GM12878 (cell line): Measurements from ENCODE around the gene ATG4B. TPM values are rescaled to one million over a fixed set of nuclear protein-coding genes. Genes with fewer than 3 reads are reported as not detected.

Source experiments
- ATAC-seq: fragments of 200-7000 bp; cut with Tn5 transposase; 3 replicates; pipeline ENCODE4 v1.9.1; 2020; ENCODE audit warnings: mild to moderate bottlenecking, moderate library complexity
- Bru-seq: library from RNA; stranded (reverse); fragments of 400-500 nt; gene quantifications from one replicate; lab custom pipeline; 2021; lab: Mats Ljungman, UMichigan
- BruChase-seq, 2 experiments: library from RNA; stranded (reverse); fragments of 400-500 nt; gene quantifications; one replicate each; lab custom pipeline; 2021; lab: Mats Ljungman, UMichigan
- BruUV-seq: library from RNA; stranded (reverse); fragments of 400-500 nt; replicated peaks from 2 replicates; lab custom pipeline; 2021; lab: Mats Ljungman, UMichigan
- CTCF ChIA-PET: fragments of 300-600 bp; sonication (Branson Sonifier 250); formaldehyde crosslinking; extraction: SDS; loops from one replicate; lab custom pipeline; 2021; ENCODE audit warnings: inconsistent platforms; lab: Yijun Ruan, JAX
- POLR2A ChIA-PET: fragments of 350-600 bp; formaldehyde crosslinking; extraction: SDS; loops from one replicate; lab custom pipeline; 2021; ENCODE audit warnings: inconsistent platforms; lab: Charles Lee
- RAD21 ChIA-PET: fragments of 300-600 bp; sonication (Branson Sonifier 250); formaldehyde crosslinking; loops from one replicate; lab custom pipeline; 2023; ENCODE audit warnings: antibody characterized with exemption; ENCODE audit not compliant: unreplicated experiment; lab: Charles Lee
- SMC1A ChIA-PET: fragments of 300-600 bp; sonication (Branson Sonifier 250); formaldehyde crosslinking; loops from one replicate; lab custom pipeline; 2023; ENCODE audit not compliant: unreplicated experiment, uncharacterized antibody; lab: Charles Lee
- DNase-seq: peaks from one replicate; pipeline ENCODE4 v3.0.0-alpha.2; 2011; ENCODE audit warnings: low read depth, low spot score
- FAIRE-seq: peaks from 3 replicates; lab custom pipeline; 2011; peaks lifted over from hg19 to GRCh38; lab: Jason Lieb, UNC
- H2AFZ ChIP-seq: 2 replicates; pipeline ENCODE4 v1.6.0; 2011; ENCODE audit warnings: low read depth, low read length, control low read depth; ENCODE audit not compliant: control insufficient read depth
- H3K27ac ChIP-seq: 2 replicates; pipeline ENCODE4 v1.5.1; 2011; ENCODE audit warnings: control low read depth; ENCODE audit not compliant: control insufficient read depth, insufficient read depth
- H3K27me3 ChIP-seq, 2 experiments: replicated peaks in 1 of 2; 2 replicates each; pipeline versions ENCODE4 v1.6.0 to v1.6.1; 2011; ENCODE audit warnings: low read length in 1 of 2; ENCODE audit not compliant: control insufficient read depth in 2 of 2, insufficient read depth in 2 of 2
- H3K36me3 ChIP-seq, 2 experiments: 2 replicates each; pipeline ENCODE4 v1.5.1; 2011; ENCODE audit warnings: low read length in 1 of 2; ENCODE audit not compliant: control insufficient read depth in 2 of 2, insufficient read depth in 2 of 2
- H3K4me1 ChIP-seq: 2 replicates; pipeline ENCODE4 v1.6.1; 2011; ENCODE audit warnings: mild to moderate bottlenecking, low read length, moderate library complexity, mixed read lengths; ENCODE audit not compliant: control insufficient read depth, insufficient read depth
- H3K4me2 ChIP-seq: 2 replicates; pipeline ENCODE4 v1.6.0; 2011; ENCODE audit warnings: control low read depth; ENCODE audit not compliant: control insufficient read depth, insufficient read depth
- H3K4me3 ChIP-seq: fragments of 200-600 bp; sonication (generic); 2 replicates; pipeline ENCODE4 v1.5.1; 2016
- H3K79me2 ChIP-seq: 2 replicates; pipeline ENCODE4 v1.6.0; 2011; ENCODE audit warnings: low read length; ENCODE audit not compliant: control insufficient read depth, insufficient read depth
- H3K9ac ChIP-seq: 2 replicates; pipeline ENCODE4 v1.8.0; 2011; ENCODE audit warnings: low read length, control low read depth, mixed read lengths; ENCODE audit not compliant: control insufficient read depth, insufficient read depth
- H3K9me3 ChIP-seq: replicated peaks from 3 replicates; pipeline ENCODE4 v1.5.1; 2011; ENCODE audit warnings: mild to moderate bottlenecking, low read length; ENCODE audit not compliant: control insufficient read depth, insufficient read depth
- H4K20me1 ChIP-seq: 2 replicates; pipeline ENCODE4 v1.6.0; 2011; ENCODE audit not compliant: control insufficient read depth, insufficient read depth
- ATF7 ChIP-seq: fragments of 450-650 bp; IDR thresholded peaks from 2 replicates; pipeline ENCODE4 v1.6.1; 2016; ENCODE audit warnings: low read depth, mild to moderate bottlenecking
- CBX5 ChIP-seq: sonication (generic); IDR thresholded peaks from 2 replicates; pipeline ENCODE4 v1.6.1; 2016; ENCODE audit warnings: low read depth, moderate library complexity, mild to moderate bottlenecking, inconsistent platforms
- CTCF ChIP-seq, 3 experiments: IDR thresholded peaks in 2 of 3; conservative IDR thresholded peaks in 1 of 3; 2 replicates each; pipeline ENCODE4 v1.5.1; 2011; ENCODE audit warnings: low read depth in 3 of 3, low read length in 3 of 3, mild to moderate bottlenecking in 3 of 3, control low read depth in 2 of 3, moderate library complexity in 2 of 3, inconsistent platforms in 1 of 3, mixed read lengths in 1 of 3; ENCODE audit not compliant: control insufficient read depth in 2 of 3, insufficient read depth in 1 of 3; ENCODE audit errors: extremely low read depth in 1 of 3
- E2F8 ChIP-seq: fragments of 450-650 bp; IDR thresholded peaks from 2 replicates; pipeline ENCODE4 v1.6.1; 2018; ENCODE audit warnings: mild to moderate bottlenecking, low read depth, moderate library complexity; ENCODE audit not compliant: partially characterized antibody
- JUND ChIP-seq: IDR thresholded peaks from 2 replicates; pipeline ENCODE4 v1.6.1; 2012; ENCODE audit warnings: low read depth, mild to moderate bottlenecking, low read length, improper control_type of control experiment, moderate library complexity
- MAX ChIP-seq: IDR thresholded peaks from 2 replicates; pipeline ENCODE4 v1.6.1; 2012; ENCODE audit warnings: low read depth, low read length, improper control_type of control experiment
- MLLT1 ChIP-seq: fragments of 450-650 bp; IDR thresholded peaks from 2 replicates; pipeline ENCODE4 v1.6.1; 2016; ENCODE audit warnings: mild to moderate bottlenecking
- NR2C1 ChIP-seq: fragments of 450-650 bp; IDR thresholded peaks from 2 replicates; pipeline ENCODE4 v1.6.1; 2017; ENCODE audit warnings: antibody characterized with exemption, mild to moderate bottlenecking, moderate library complexity
- TBL1XR1 ChIP-seq: IDR thresholded peaks from 2 replicates; pipeline ENCODE4 v1.6.1; 2012; ENCODE audit warnings: low read depth, low read length, improper control_type of control experiment
- YBX1 ChIP-seq: fragments of 450-650 bp; IDR thresholded peaks from 2 replicates; pipeline ENCODE4 v1.6.1; 2016; ENCODE audit warnings: antibody characterized with exemption
- ZNF217 ChIP-seq: fragments of 450-650 bp; IDR thresholded peaks from 2 replicates; pipeline ENCODE4 v1.6.1; 2017; ENCODE audit warnings: antibody characterized with exemption, mild to moderate bottlenecking
- WGBS: methylation state at CpG from one replicate; pipeline ENCODE4 v1.1.6; 2016; ENCODE audit warnings: low lambda C conversion rate; ENCODE audit not compliant: insufficient replicate concordance, insufficient coverage; ENCODE audit errors: missing lambda C conversion rate; 5-methylcytosine and 5-hydroxymethylcytosine counted together
- in situ Hi-C: fragments of 300-500 bp; cut with MboI; formaldehyde crosslinking; loops from 9 replicates; pipeline ENCODE4 v1.14.3; 2018; ENCODE audit warnings: mixed read lengths
- intact Hi-C: fragments of 100-400 bp; cut with micrococcal nuclease; formaldehyde crosslinking; loops from one replicate; pipeline ENCODE4 v1.14.2; 2022; ENCODE audit not compliant: unreplicated experiment
- long read RNA-seq, 2 experiments: library from polyadenylated mRNA; unstranded; transcript quantifications; one replicate each; pipeline ENCODE4 v2.0.0, GENCODE V29; 2019 to 2020
- polyA minus RNA-seq, 3 experiments: library from RNA; depleted of rRNA, polyadenylated mRNA; stranded (reverse); fragments of >200 nt; gene quantifications; 2 replicates each; pipeline ENCODE4 v1.2.3, GENCODE V29; 2011
- polyA plus RNA-seq, 11 experiments: library from polyadenylated mRNA; depleted of rRNA in 4 of 11; unstranded in 6 of 11; stranded (reverse) in 5 of 11; fragments of >200 nt; fragmentation: Nextera tagmentation in 4 of 11; fragmentation: Illumina TruSeq in 1 of 11; extraction: Ambion mirVana in 4 of 11; extraction: Trizol in 1 of 11; gene quantifications; 1 replicate in 1 of 11; 2 replicates in 10 of 11; pipeline versions ENCODE4 v1.2.1 to v1.2.3, GENCODE V29; 2011 to 2016; ENCODE audit warnings: inconsistent platforms in 2 of 11, missing spikeins in 2 of 11, low read depth in 1 of 11
- total RNA-seq, 4 experiments: library from RNA; depleted of rRNA in 3 of 4; stranded (reverse); fragments of >200 nt in 3 of 4; fragmentation: Illumina TruSeq in 1 of 4; extraction: Trizol in 1 of 4; gene quantifications; 2 replicates each; pipeline versions ENCODE4 v1.2.1 to v1.2.3, GENCODE V29; 2013 to 2021

The ATG4B gene
- total RNA-seq (2013; cell fraction: nucleolus; rRNA removed): 143 and 171 TPM in 2 replicates
- 59.6 and 76.2 TPM in 2 replicates for total RNA-seq (2014; rRNA removed)
- 29.2 and 36.7 TPM in 2 replicates for total RNA-seq (2014; rRNA removed; fragmentation: Illumina TruSeq; extraction: Trizol)
- total RNA-seq (2021): 61.0 and 69.2 TPM in 2 replicates
- 34.4 TPM for polyA plus RNA-seq (2011; ENCODE audit: low read depth)
- polyA plus RNA-seq (2011; rRNA removed): 45.8 and 84.1 TPM in 2 replicates
- polyA plus RNA-seq (2011; cell fraction: cytosol; rRNA removed): 77.3 and 96.6 TPM in 2 replicates
- polyA plus RNA-seq (2011; cell fraction: nucleus; rRNA removed): 512 and 516 TPM in 2 replicates
- polyA plus RNA-seq (2012): 52.9 and 59.3 TPM in 2 replicates
- 35.9 and 60.7 TPM in 2 replicates for polyA plus RNA-seq (2014; fragmentation: Illumina TruSeq; extraction: Trizol)
- 1 to 10 TPM; 5.8 to 9.3 TPM for polyA plus RNA-seq (2014; fragmentation: Nextera tagmentation; extraction: Ambion mirVana)
- 70.7 and 75.3 TPM in 2 replicates for polyA plus RNA-seq (2014; rRNA removed)
- 10 to 100 TPM; 73.2 to 76.1 TPM for polyA plus RNA-seq (2016; fragmentation: Nextera tagmentation; extraction: Ambion mirVana)
- 71.2 and 80.3 TPM in 2 replicates for polyA minus RNA-seq (2011; rRNA and poly(A)+ RNA removed)
- 28.2 and 28.9 TPM in 2 replicates for polyA minus RNA-seq (2011; cell fraction: cytosol; rRNA and poly(A)+ RNA removed)
- polyA minus RNA-seq (2011; cell fraction: nucleus; rRNA and poly(A)+ RNA removed): 68.9 and 96.3 TPM in 2 replicates
- Bru-seq, nascent RNA: percentile 78 among the genes with signal in this experiment
- BruChase-seq, experiment 1, labeled RNA remaining after a 6-hour chase: percentile 90 among the genes with signal in this experiment
- percentile 86 among the genes with signal in this experiment for BruChase-seq, experiment 2, labeled RNA remaining after a 2-hour chase
- long read RNA-seq, experiment 1, transcript ATG4B-205 (13 exons, 2,878 nt): major isoform, 40 of 66 reads
- long read RNA-seq, experiment 1, partial matches to known transcripts: 13 of 66 reads
- long read RNA-seq, experiment 1, other reads (novel, unspliced or antisense): 12 of 66 reads
- long read RNA-seq, experiment 2, transcript ATG4B-205 (13 exons, 2,878 nt): major isoform, 34 of 66 reads
- long read RNA-seq, experiment 2, partial matches to known transcripts: 10 of 66 reads
- long read RNA-seq, experiment 2, other reads (novel, unspliced or antisense): 16 of 66 reads

GRCh38 chr2:241637018-241637794 is at the start of gene ATG4B, which contains the start of gene THAP4:
TSS of gene ATG4B (plus strand) at chr2:241637693. CDS start at chr2:241637715, 22 bp downstream.
TSS of gene THAP4 (minus strand) at chr2:241637158. CDS start at chr2:241637017, 141 bp downstream.
- H3K4me1 ChIP-seq: peaks cover 11% of the 10 kb centered on the region
- CTCF ChIA-PET: interaction anchor here (1.0 to 1.6 kb wide), 2 partner anchors 12 to 50 kb away, joined by 3 to 4 read pairs; partner anchors contain the start of gene DTYMK
- TF ChIP-seq NR2C1 (peak; percentile 92), MAX (peak; percentile 53; the same call in 1 of the 2 replicates), CTCF (IDR thresholded peaks at IDR 0.05 in 2 of 3, conservative IDR thresholded peaks at IDR 0.05 in 1 of 3; ENCODE audit: control insufficient read depth in 2 of 3, extremely low read depth in 1 of 3, insufficient read depth in 1 of 3, low read depth in 3 of 3, low read length in 3 of 3) (no peak), JUND (no peak), ATF7 (no peak), TBL1XR1 (no peak), CBX5 (no peak), ZNF217 (no peak), MLLT1 (no peak), E2F8 (no peak), YBX1 (no peak)

More at GRCh38 chr2:241637018-241637794, at the start of gene ATG4B, which contains the start of gene THAP4:
- H3K27ac ChIP-seq: peak within 1 kb of the TSS; percentile 98
- BruUV-seq: no TSS peak
- no peaks in the 10 kb centered on the region; the same call in 1 of the 3 replicates for H3K9me3 ChIP-seq
- POLR2A ChIA-PET: interaction anchor here (0.5 to 0.6 kb wide), 2 partner anchors 150 to 207 kb away, joined by 3 read pairs; no protein-coding TSS in a partner anchor
- ATAC-seq (peak; percentile 84), DNase-seq (peak; percentile 44), FAIRE-seq (no peak)
- peaks cover 72% of the 10 kb centered on the region for H3K79me2 ChIP-seq
- H3K9ac ChIP-seq: peak within 1 kb of the TSS; percentile 88
- RAD21 ChIA-PET: no interaction called here
- peaks cover 12 to 17% of the 10 kb centered on the region in 2 experiments; a peak in 3 of 4 replicates for H3K36me3 ChIP-seq
- peak within 1 kb of the TSS; percentile 97 for H3K4me2 ChIP-seq
- in situ Hi-C loops: no loop called here
- peak within 1 kb of the TSS; percentile 93 for H2AFZ ChIP-seq
- SMC1A ChIA-PET: interaction anchor here (1.2 kb wide), 1 partner anchor 20 kb away, joined by 3 read pairs; no protein-coding TSS in a partner anchor
- no peaks in the 10 kb centered on the region for H3K27me3 ChIP-seq
- no peaks in the 10 kb centered on the region for H4K20me1 ChIP-seq
- peak within 1 kb of the TSS; percentile 84 for H3K4me3 ChIP-seq
- WGBS: 2% methylated on average over 80 of the region's 123 CpGs
- intact Hi-C loops: no loop called here
